Measurements from ENCODE around the gene IPO13. TPM values are rescaled to one million over a fixed set of nuclear protein-coding genes. Genes with fewer than 3 reads are reported as not detected.

IPO13 gene
- total and polyA plus RNA-seq, 10 of the 15 experiments (the other 5 are each of a cell fraction or from before 2014, with no cell fraction given), result 7.1 to 26.6 (median 15.9) TPM

- FAIRE-seq (no peak), DNase-seq (ENCODE audit: low read depth, low spot score) (no peak), ATAC-seq (no peak; the same call in 2 of the 3 replicates)
- no peaks in the 10 kb centered on the region for H3K79me2 ChIP-seq (ENCODE audit: control insufficient read depth, insufficient read depth, low read length)
- SMC1A ChIA-PET (ENCODE audit: uncharacterized antibody, unreplicated experiment), result interaction anchor here (0.9 to 1.3 kb wide), 3 partner anchors 15 to 58 kb away, joined by 3 read pairs; no protein-coding TSS in a partner anchor
- H3K27me3 ChIP-seq (replicated peaks in 1 of 2; ENCODE audit: control insufficient read depth in 2 of 2, insufficient read depth in 2 of 2, low read length in 1 of 2), result no peaks in the 10 kb centered on the region
- RAD21 ChIA-PET (ENCODE audit: unreplicated experiment), result interaction anchor here (0.6 to 1.6 kb wide), 2 partner anchors 15 to 47 kb away, joined by 3 to 4 read pairs; no protein-coding TSS in a partner anchor
- CTCF ChIA-PET, result interaction anchor here (0.9 to 2.5 kb wide), 6 partner anchors 12 to 227 kb away, joined by 3 to 7 read pairs (median 3); partner anchors contain the start of gene B4GALT2
- H2AFZ ChIP-seq (ENCODE audit: control insufficient read depth, low read depth, low read length), result peak overlapping the region; percentile 91
- H3K4me1 ChIP-seq (ENCODE audit: control insufficient read depth, insufficient read depth, low read length), result peaks cover 17% of the 10 kb centered on the region
- 56% methylated on average over 19 of the region's 19 CpGs for WGBS (ENCODE audit: insufficient coverage, insufficient replicate concordance, low lambda C conversion rate, missing lambda C conversion rate)
- no peaks in the 10 kb centered on the region for H4K20me1 ChIP-seq (ENCODE audit: control insufficient read depth, insufficient read depth)
- H3K36me3 ChIP-seq (ENCODE audit: control insufficient read depth in 2 of 2, insufficient read depth in 2 of 2, low read length in 1 of 2), result no peaks in the 10 kb centered on the region; a peak in 2 of 4 replicates
- peak overlapping the region; percentile 72 for H3K4me3 ChIP-seq
- H3K4me2 ChIP-seq (ENCODE audit: control insufficient read depth, insufficient read depth), result peak overlapping the region; percentile 23
- no peaks in the 10 kb centered on the region for H3K9me3 ChIP-seq (replicated peaks; ENCODE audit: control insufficient read depth, insufficient read depth, low read length)
- POLR2A ChIA-PET, result interaction anchor here (0.9 to 1.2 kb wide), 2 partner anchors 15 to 340 kb away, joined by 5 read pairs; partner anchors contain the start of gene KDM4A
- intact Hi-C loops (cut with micrococcal nuclease; ENCODE audit: unreplicated experiment), result loop anchor here (5.0 kb wide), 1 partner anchor 42 kb away; the partner anchor contains the start of gene SLC6A9
- BruUV-seq (replicated peaks), result no TSS peak
- in situ Hi-C loops (cut with MboI), result no loop called here
- H3K27ac ChIP-seq (ENCODE audit: control insufficient read depth, insufficient read depth), result no peak overlapping the region; the same call in 1 of the 2 replicates
- TF ChIP-seq SREBF2 (IDR thresholded peaks at IDR 0.05; ENCODE audit: low read length) (no peak), SMC3 (IDR thresholded peaks at IDR 0.05; ENCODE audit: borderline replicate concordance, low read length) (0 out of 2 replicates have a peak, but pooled peaks have one; percentile 9), TAF1 (IDR thresholded peaks at IDR 0.05; ENCODE audit: borderline replicate concordance, low read depth, low read length) (no peak)
- TF ChIP-seq, protein P1, sequence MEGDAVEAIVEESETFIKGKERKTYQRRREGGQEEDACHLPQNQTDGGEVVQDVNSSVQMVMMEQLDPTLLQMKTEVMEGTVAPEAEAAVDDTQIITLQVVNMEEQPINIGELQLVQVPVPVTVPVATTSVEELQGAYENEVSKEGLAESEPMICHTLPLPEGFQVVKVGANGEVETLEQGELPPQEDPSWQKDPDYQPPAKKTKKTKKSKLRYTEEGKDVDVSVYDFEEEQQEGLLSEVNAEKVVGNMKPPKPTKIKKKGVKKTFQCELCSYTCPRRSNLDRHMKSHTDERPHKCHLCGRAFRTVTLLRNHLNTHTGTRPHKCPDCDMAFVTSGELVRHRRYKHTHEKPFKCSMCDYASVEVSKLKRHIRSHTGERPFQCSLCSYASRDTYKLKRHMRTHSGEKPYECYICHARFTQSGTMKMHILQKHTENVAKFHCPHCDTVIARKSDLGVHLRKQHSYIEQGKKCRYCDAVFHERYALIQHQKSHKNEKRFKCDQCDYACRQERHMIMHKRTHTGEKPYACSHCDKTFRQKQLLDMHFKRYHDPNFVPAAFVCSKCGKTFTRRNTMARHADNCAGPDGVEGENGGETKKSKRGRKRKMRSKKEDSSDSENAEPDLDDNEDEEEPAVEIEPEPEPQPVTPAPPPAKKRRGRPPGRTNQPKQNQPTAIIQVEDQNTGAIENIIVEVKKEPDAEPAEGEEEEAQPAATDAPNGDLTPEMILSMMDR (IDR thresholded peaks at IDR 0.05 in 2 of 3, conservative IDR thresholded peaks at IDR 0.05 in 1 of 3; ENCODE audit: control insufficient read depth in 2 of 3, extremely low read depth in 1 of 3, insufficient read depth in 1 of 3, low read depth in 3 of 3, low read length in 3 of 3), result peak in 1 of 3 experiments; percentile 10; a peak in 1 of 6 replicates
- peak overlapping the region; percentile 39; the same call in 1 of the 2 replicates for H3K9ac ChIP-seq (ENCODE audit: control insufficient read depth, insufficient read depth, low read length)
Measured at GRCh38 chr1:43990271-43991199, 43.8 kb downstream of the IPO13 start.

Data from GM12878 (cell line).